OCI-LY3 (cell line): Measurements from ENCODE around the gene GMIP.

Experiments used
- CTCF ChIP-seq: fragments of 200-600, 300-600 bp; sonication (generic); IDR thresholded peaks from 2 replicates; pipeline ENCODE4 v1.5.1; 2014; ENCODE audit warnings: antibody characterized with exemption, low read length, low read depth
- EZH2phosphoT487 ChIP-seq: fragments of 200-600 bp; shearing (Covaris generic); IDR thresholded peaks from 2 replicates; pipeline ENCODE4 v1.6.1; 2018; ENCODE audit warnings: antibody characterized with exemption, mixed run types, low read depth

GRCh38 chr19:19594381-19594780, 49.1 kb downstream of the GMIP start:
- TF ChIP-seq CTCF (no peak), EZH2phosphoT487 (no peak)
